Measurements from ENCODE around the gene SYNGR4. TPM values are rescaled to one million over a fixed set of nuclear protein-coding genes. Genes with fewer than 3 reads are reported as not detected.
A peak's percentile ranks its signal among the peaks of the same experiment; 100 is the strongest.
"Not testable (repeated sequence)": the region's sequence is repeated elsewhere in the genome, so short reads cannot be mapped to it uniquely, and the experiment has no call there.

Gene SYNGR4
- total RNA-seq, 4 donors from 2014 or later = not detected

GRCh38 chr19:48391100-48392005 is 27.2 kb downstream of the SYNGR4 start, which contains the start of gene KDELR1:
TSS of gene KDELR1 (minus strand) at chr19:48391551. CDS start at chr19:48391358, 193 bp downstream.
- peak within 1 kb of the TSS; percentile 76 to 94 (median 92) for H3K4me3 ChIP-seq
- peaks cover 17 to 51% (median 25%) of the 10 kb centered on the region in 3 donors for H3K4me1 ChIP-seq
- peak; percentile 73 to 83 (median 76) for TF ChIP-seq CTCF (IDR thresholded peaks at IDR 0.05)
- TF ChIP-seq POLR2A (IDR thresholded peaks at IDR 0.05) = peak in 1 of 4 donors; percentile 73
- DNase-seq = no peak
- peaks cover 6 to 44% (median 24%) of the 10 kb centered on the region in 4 donors for H3K27me3 ChIP-seq
- intact Hi-C loops (cut with DNase I) = no loop called here
- no peaks in the 10 kb centered on the region for H3K9me3 ChIP-seq
- 0 to 9% methylated on average over 12 to 18 of the region's 42 CpGs for WGBS, 2 donors
- peak within 1 kb of the TSS; percentile 89 to 95 (median 92) for H3K27ac ChIP-seq
- H3K36me3 ChIP-seq = peaks cover 8 to 33% (median 18%) of the 10 kb centered on the region in 3 donors

GRCh38 chr19:48392006-48392344 is 27.8 kb downstream of the SYNGR4 start:
- no CpG with 5 or more reads among the region's 1 CpG for WGBS, 2 donors
- H3K4me3 ChIP-seq; DNase-seq; H3K9me3 ChIP-seq; H3K27ac ChIP-seq; intact Hi-C loops (cut with DNase I): not testable (repeated sequence)
- peaks cover 9 to 50% (median 29%) of the 10 kb centered on the region in 4 donors for H3K27me3 ChIP-seq
- peaks cover 17 to 54% (median 25%) of the 10 kb centered on the region in 3 donors for H3K4me1 ChIP-seq
- H3K36me3 ChIP-seq = peaks cover 4 to 27% (median 12%) of the 10 kb centered on the region in 3 donors

GRCh38 chr19:48392860-48393558 is 28.8 kb downstream of the SYNGR4 start:
- 72 to 75% methylated on average over 2 to 11 of the region's 15 CpGs for WGBS, 2 donors
- Histone ChIP-seq H3K4me1 (peaks cover 24 to 65% (median 27%) of the 10 kb centered on the region in 3 donors), H3K27ac (no peak overlapping the region), H3K4me3 (no peak overlapping the region), H3K36me3 (peaks cover 0 to 17% (median 3%) of the 10 kb centered on the region in 3 donors), H3K27me3 (peaks cover 9 to 60% (median 30%) of the 10 kb centered on the region in 4 donors), H3K9me3 (no peaks in the 10 kb centered on the region)
- TF ChIP-seq CTCF (IDR thresholded peaks at IDR 0.05) (no peak), POLR2A (IDR thresholded peaks at IDR 0.05) (no peak)
- no peak for DNase-seq
- intact Hi-C loops (cut with DNase I) = no loop called here

GRCh38 chr19:48393559-48394330 is 29.6 kb downstream of the SYNGR4 start, which contains the start of gene GRIN2D:
TSS of gene GRIN2D (plus strand) at chr19:48393668. CDS start at chr19:48398393, 4,725 bp downstream.
- Histone ChIP-seq H3K27ac (no peak within 1 kb of the TSS), H3K27me3 (peaks cover 9 to 66% (median 30%) of the 10 kb centered on the region in 4 donors), H3K9me3 (no peaks in the 10 kb centered on the region), H3K4me1 (peaks cover 24 to 71% (median 29%) of the 10 kb centered on the region in 3 donors), H3K36me3 (peaks cover 0 to 9% (median 0%) of the 10 kb centered on the region in 3 donors), H3K4me3 (peak within 1 kb of the TSS in 2 of 4 donors; percentile 16 to 46)
- intact Hi-C loops (cut with DNase I) = no loop called here
- DNase-seq = no peak
- TF ChIP-seq CTCF (IDR thresholded peaks at IDR 0.05) = no peak
- 0 to 5% methylated on average over 4 of the region's 40 CpGs for WGBS, 2 donors
